A549 (cell line): ENCODE results near the gene TMEM219. TPM values are rescaled to one million over a fixed set of nuclear protein-coding genes. Genes with fewer than 3 reads are reported as not detected.
A peak's percentile ranks its signal among the peaks of the same experiment; 100 is the strongest.
"Not testable (repeated sequence)": the region's sequence is repeated elsewhere in the genome, so short reads cannot be mapped to it uniquely, and the experiment has no call there.

Source experiments
- ATAC-seq, 2 experiments: fragments of 200-7000 bp in 1 of 2; fragments of >200 bp in 1 of 2; cut with Nextera tagmentation in 1 of 2; cut with Tn5 transposase in 1 of 2; 3 replicates each; pipeline versions ENCODE4 v1.8.0 to v1.9.1; 2018 to 2020; ENCODE audit warnings: mild to moderate bottlenecking in 1 of 2, moderate library complexity in 1 of 2
- CTCF ChIA-PET: fragments of 300-600 bp; sonication (Branson Sonifier 250); formaldehyde crosslinking; extraction: SDS; loops from one replicate; lab custom pipeline; 2021; ENCODE audit warnings: antibody characterized with exemption, inconsistent platforms; lab: Yijun Ruan, JAX
- POLR2A ChIA-PET: fragments of 350-600 bp; formaldehyde crosslinking; extraction: SDS; loops from one replicate; lab custom pipeline; 2021; ENCODE audit warnings: antibody characterized with exemption, inconsistent platforms; lab: Yijun Ruan, JAX
- DNase-seq, 2 experiments: peaks; one replicate each; pipeline versions ENCODE4 v3.0.0 to v3.0.0-alpha.2; 2011 to 2016; ENCODE audit warnings: low read depth in 1 of 2, low spot score in 1 of 2
- FAIRE-seq: peaks from 2 replicates; lab custom pipeline; 2011; peaks lifted over from hg19 to GRCh38; lab: Jason Lieb, UNC
- H3K27ac ChIP-seq, 2 experiments: fragments of >200 bp; sonication (Bioruptor Twin); formaldehyde crosslinking; 3 replicates each; pipeline ENCODE4 v1.5.1; 2016 to 2017
- H3K4me1 ChIP-seq: fragments of >200 bp; sonication (Bioruptor Twin); formaldehyde crosslinking; 3 replicates; pipeline ENCODE4 v1.6.1; 2016
- H3K4me2 ChIP-seq: fragments of >200 bp; sonication (Bioruptor Twin); formaldehyde crosslinking; 3 replicates; pipeline ENCODE4 v1.6.1; 2016
- H3K4me3 ChIP-seq: fragments of >200 bp; sonication (Bioruptor Twin); formaldehyde crosslinking; 3 replicates; pipeline ENCODE4 v1.5.1; 2016
- H3K9me3 ChIP-seq: fragments of >200 bp; sonication (Bioruptor Twin); formaldehyde crosslinking; 3 replicates; pipeline ENCODE4 v1.6.1; 2016
- ATOH8 ChIP-seq: fragments of 250-450 bp; sonication (Bioruptor Pico); IDR thresholded peaks from 2 replicates; pipeline ENCODE4 v1.5.0; 2020; ENCODE audit warnings: low read depth, mild to moderate bottlenecking, moderate library complexity
- CEBPB ChIP-seq, 2 experiments: fragments of >200 bp in 1 of 2; sonication (Bioruptor Twin) in 1 of 2; formaldehyde crosslinking in 1 of 2; IDR thresholded peaks; 2 replicates each; pipeline ENCODE4 v1.6.1; 2012 to 2016
- EHMT2 ChIP-seq: fragments of 200-600 bp; sonication (generic); IDR thresholded peaks from 2 replicates; pipeline ENCODE4 v1.6.1; 2016; ENCODE audit warnings: antibody characterized with exemption, low read depth, mild to moderate bottlenecking, moderate library complexity
- ELK1 ChIP-seq: fragments of 150-350 bp; IDR thresholded peaks from 2 replicates; pipeline ENCODE4 v1.6.1; 2014; ENCODE audit warnings: low read depth, mild to moderate bottlenecking, low read length
- ESRRA ChIP-seq: fragments of 150-350 bp; IDR thresholded peaks from 2 replicates; pipeline ENCODE4 v1.6.1; 2014; ENCODE audit warnings: mild to moderate bottlenecking, low read length, borderline replicate concordance
- FOSL2 ChIP-seq, 2 experiments: fragments of 450-650 bp in 1 of 2; fragments of >200 bp in 1 of 2; sonication (Bioruptor Twin) in 1 of 2; formaldehyde crosslinking; IDR thresholded peaks; 2 replicates each; pipeline versions ENCODE4 v1.5.0 to v1.6.1; 2016 to 2020; ENCODE audit warnings: mild to moderate bottlenecking in 1 of 2, moderate library complexity in 1 of 2
- FOXS1 ChIP-seq: fragments of 250-450 bp; sonication (Bioruptor Pico); IDR thresholded peaks from 2 replicates; pipeline ENCODE4 v1.5.0; 2020; ENCODE audit warnings: mild to moderate bottlenecking, moderate library complexity
- GATA3 ChIP-seq: IDR thresholded peaks from 2 replicates; pipeline ENCODE4 v1.6.1; 2012; ENCODE audit warnings: borderline replicate concordance
- HDAC2 ChIP-seq: fragments of 200-600 bp; sonication (generic); IDR thresholded peaks from 2 replicates; pipeline ENCODE4 v1.6.1; 2016
- HEYL ChIP-seq: fragments of 250-450 bp; sonication (Bioruptor Pico); IDR thresholded peaks from 2 replicates; pipeline ENCODE4 v1.8.0; 2021; ENCODE audit warnings: mild to moderate bottlenecking, moderate library complexity
- HOXA7 ChIP-seq: fragments of 250-450 bp; sonication (Bioruptor Pico); IDR thresholded peaks from 2 replicates; pipeline ENCODE4 v1.5.0; 2020; ENCODE audit warnings: mild to moderate bottlenecking, moderate library complexity
- JUNB ChIP-seq: fragments of >200 bp; sonication (Bioruptor Twin); formaldehyde crosslinking; IDR thresholded peaks from 2 replicates; pipeline ENCODE4 v1.6.1; 2016
- KDM1A ChIP-seq: fragments of 200-600 bp; sonication (generic); IDR thresholded peaks from 2 replicates; pipeline ENCODE4 v1.6.1; 2016; ENCODE audit warnings: low read depth, mild to moderate bottlenecking
- MYC ChIP-seq: IDR thresholded peaks from 2 replicates; pipeline ENCODE4 v1.6.1; 2012; ENCODE audit warnings: mild to moderate bottlenecking, inconsistent platforms, low read length, improper control_type of control experiment, borderline replicate concordance
- TFCP2L1 ChIP-seq: fragments of 250-450 bp; sonication (Bioruptor Pico); IDR thresholded peaks from 2 replicates; pipeline ENCODE4 v1.5.0; 2021; ENCODE audit warnings: mild to moderate bottlenecking
- USF2 ChIP-seq: fragments of 450-650 bp; IDR thresholded peaks from 2 replicates; pipeline ENCODE4 v1.6.1; 2014; ENCODE audit warnings: antibody characterized with exemption
- ZFP36 ChIP-seq: fragments of 450-650 bp; IDR thresholded peaks from 2 replicates; pipeline ENCODE4 v1.6.1; 2014; ENCODE audit warnings: borderline replicate concordance; ENCODE audit not compliant: partially characterized antibody
- ZSCAN20 ChIP-seq: fragments of 250-450 bp; sonication (Bioruptor Pico); IDR thresholded peaks from 2 replicates; pipeline ENCODE4 v1.8.0; 2022; ENCODE audit warnings: mild to moderate bottlenecking, moderate library complexity
- WGBS: methylation state at CpG from one replicate; pipeline ENCODE4 v1.1.6; 2017; ENCODE audit errors: missing lambda C conversion rate; 5-methylcytosine and 5-hydroxymethylcytosine counted together
- polyA plus RNA-seq, 4 experiments: library from polyadenylated mRNA; depleted of rRNA in 3 of 4; stranded (reverse); fragments of >200 nt; fragmentation: RNase III in 1 of 4; extraction: RNeasy Plus Mini Kit Qiagen cat#74134 plus additional on column Dnase treatment in 1 of 4; gene quantifications; 2 replicates in 3 of 4; 3 replicates in 1 of 4; pipeline ENCODE4 v1.2.3, GENCODE V29; 2011 to 2017

The TMEM219 gene
- polyA plus RNA-seq, 2 of the 4 experiments (the other 2 are of a cell fraction): 65.1 to 74.4 TPM

- Histone ChIP-seq H3K4me1 (peaks cover 19% of the 10 kb centered on the region), H3K4me2 (peak overlapping the region; percentile 98), H3K27ac (peak overlapping the region; percentile 96 to 98), H3K4me3 (peak overlapping the region; percentile 97), H3K9me3 (no peaks in the 10 kb centered on the region)
- ChIA-PET POLR2A (interaction anchor here (0.5 to 2.6 kb wide), 9 partner anchors 8 to 107 kb away, joined by 3 to 42 read pairs (median 5); partner anchors contain the start of genes ASPHD1, MVP, SEZ6L2 and TAOK2), CTCF (interaction anchor here (0.7 to 4.8 kb wide), 13 partner anchors 10 to 119 kb away, joined by 3 to 28 read pairs (median 4); partner anchors contain the start of genes TAOK2 and TMEM219)
- FAIRE-seq: no peak
- 8% methylated on average over 12 of the region's 12 CpGs for WGBS
- no peak for TF ChIP-seq ZFP36
- TF ChIP-seq FOSL2 (IDR thresholded peaks at IDR 0.05): no peak
- no peak for TF ChIP-seq FOSL2 (CRISPR knock-in tag; IDR thresholded peaks at IDR 0.05)
- no peak for TF ChIP-seq HOXA7
- TF ChIP-seq HEYL (CRISPR knock-in tag): no peak
- TF ChIP-seq TFCP2L1 (CRISPR knock-in tag): no peak
- TF ChIP-seq EHMT2: no peak
- TF ChIP-seq KDM1A: no peak
- TF ChIP-seq MYC: no peak
- TF ChIP-seq FOXS1 (CRISPR knock-in tag): no peak
- no peak for TF ChIP-seq HDAC2
- TF ChIP-seq ATOH8 (CRISPR knock-in tag): no peak
- TF ChIP-seq USF2: no peak
- TF ChIP-seq ESRRA: no peak
- TF ChIP-seq ZSCAN20: no peak
- peak; percentile 50 to 60; a peak in 5 of 6 replicates for ATAC-seq
- DNase-seq: peak; percentile 25 to 35
These were observed 35.2 kb upstream of the TMEM219 start for GRCh38 chr16:29926711-29927052.

- FAIRE-seq: no peak
- peak overlapping the region; percentile 98 for H3K4me2 ChIP-seq
- peak overlapping the region; percentile 96 to 98 for H3K27ac ChIP-seq
- TF ChIP-seq CEBPB (IDR thresholded peaks at IDR 0.05) (0 out of 4 replicates have a peak, but pooled peaks of 1 of the 2 experiments have one; percentile 8), JUNB (no peak)
- WGBS: 74% methylated on average over 12 of the region's 12 CpGs
- DNase-seq: peak in 1 of 2 experiments; percentile 20
- CTCF ChIA-PET: interaction anchor here (0.7 to 4.8 kb wide), 15 partner anchors 9 to 120 kb away, joined by 3 to 28 read pairs (median 3); partner anchors contain the start of genes PAGR1, TAOK2 and TMEM219
- POLR2A ChIA-PET: interaction anchor here (0.5 to 2.6 kb wide), 6 partner anchors 7 to 107 kb away, joined by 3 to 42 read pairs (median 12); partner anchors contain the start of genes ASPHD1, MVP, SEZ6L2 and TAOK2
- peak overlapping the region; percentile 97 for H3K4me3 ChIP-seq
- H3K4me1 ChIP-seq: peaks cover 19% of the 10 kb centered on the region
- H3K9me3 ChIP-seq: no peaks in the 10 kb centered on the region
- ATAC-seq: no peak
These were observed 34.6 kb upstream of the TMEM219 start for GRCh38 chr16:29927070-29927905.

GRCh38 chr16:29931750-29932149 is 30.1 kb upstream of the TMEM219 start:
- H3K4me2 ChIP-seq, H3K4me3 ChIP-seq, H3K4me1 ChIP-seq, FAIRE-seq, DNase-seq, H3K9me3 ChIP-seq, ATAC-seq, POLR2A ChIA-PET, H3K27ac ChIP-seq: not testable (repeated sequence)
- WGBS: 95% methylated on average over 2 of the region's 2 CpGs
- CTCF ChIA-PET: interaction anchor here (1.0 to 3.4 kb wide), 4 partner anchors 10 to 100 kb away, joined by 3 to 11 read pairs (median 4); no protein-coding TSS in a partner anchor

- FAIRE-seq: no peak
- H3K4me1 ChIP-seq: peaks cover 24% of the 10 kb centered on the region
- no peak for TF ChIP-seq GATA3
- TF ChIP-seq ELK1: no peak
- no peak for TF ChIP-seq JUNB
- TF ChIP-seq, all 56 proteins: peak for 0
- no peaks in the 10 kb centered on the region for H3K9me3 ChIP-seq
- H3K27ac ChIP-seq: peak overlapping the region in 1 of 2 experiments; percentile 94; a peak in 2 of 6 replicates
- WGBS: 91% methylated on average over 4 of the region's 4 CpGs
- DNase-seq: no peak
- no peak for ATAC-seq
- ChIA-PET POLR2A (no interaction called here), CTCF (interaction anchor here (0.8 to 1.8 kb wide), 6 partner anchors 11 to 92 kb away, joined by 3 to 9 read pairs (median 4); partner anchors contain the start of gene TAOK2)
- H3K4me3 ChIP-seq: no peak overlapping the region
- no peak overlapping the region for H3K4me2 ChIP-seq
These were observed 21.2 kb upstream of the TMEM219 start for GRCh38 chr16:29940656-29941055.
